Measurements from ENCODE around the gene TEX264.
"Not testable (repeated sequence)": the region's sequence is repeated elsewhere in the genome, so short reads cannot be mapped to it uniquely, and the experiment has no call there.

The TEX264 gene

DNA sequence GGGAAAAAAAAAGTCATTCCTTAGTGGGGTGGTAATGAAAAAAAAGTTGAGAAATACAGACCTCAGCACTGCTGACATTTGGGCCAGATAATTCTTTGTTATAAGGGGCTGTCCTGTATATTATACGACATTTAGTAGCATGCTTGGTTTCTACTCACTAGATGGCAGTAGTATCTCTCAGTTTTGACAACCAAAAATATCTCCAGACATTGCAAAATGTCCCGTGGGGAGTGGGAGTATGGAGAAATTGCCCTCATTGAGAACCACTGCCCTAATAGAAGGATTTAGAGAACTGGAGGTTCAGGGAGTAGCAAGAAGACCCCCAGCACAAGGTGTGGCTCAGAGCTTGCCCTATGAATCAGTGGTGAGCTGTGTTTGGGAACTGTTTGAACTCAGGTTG lies 28.6 kb upstream of the TEX264 start:
- DNase-seq (ENCODE audit: low read depth) = no peak
- no peak overlapping the region for H3K4me3 ChIP-seq (ENCODE audit: low read length)
- peak; percentile 34 for TF ChIP-seq CTCF (conservative IDR thresholded peaks at IDR 0.05; ENCODE audit: low read depth, low read length)

DNA sequence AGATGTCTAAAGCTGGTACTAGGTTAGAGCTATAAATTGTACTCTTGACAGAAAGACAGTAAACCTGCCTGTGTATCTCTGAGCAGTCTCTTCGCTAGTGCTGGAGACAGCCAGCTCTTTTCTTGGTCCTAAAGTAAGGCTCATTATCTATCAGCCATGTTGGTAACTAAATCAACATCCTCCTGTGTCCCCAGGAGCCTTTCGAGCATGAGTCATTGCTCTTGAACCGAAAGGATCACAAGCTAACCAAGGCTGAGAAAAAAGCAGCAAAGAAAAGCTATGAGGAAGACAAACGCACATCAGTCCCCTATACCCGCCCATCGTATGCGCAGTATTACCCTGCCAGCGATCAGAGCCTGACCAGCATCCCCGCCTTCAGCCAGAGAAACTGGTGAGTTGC lies 25.0 kb upstream of the TEX264 start:
- H3K4me3 ChIP-seq (ENCODE audit: low read length) = no peak overlapping the region
- no peak for DNase-seq (ENCODE audit: low read depth)
- TF ChIP-seq CTCF (conservative IDR thresholded peaks at IDR 0.05; ENCODE audit: low read depth, low read length) = no peak

- not testable (repeated sequence) for DNase-seq (ENCODE audit: low read depth); H3K4me3 ChIP-seq (ENCODE audit: low read length)
Observed at GRCh38 chr3:51652103-51652502, 18.9 kb upstream of the TEX264 start.

- H3K4me3 ChIP-seq (ENCODE audit: low read length); DNase-seq (ENCODE audit: low read depth): not testable (repeated sequence)
Observed at GRCh38 chr3:51653409-51653808, 17.6 kb upstream of the TEX264 start.

DNA sequence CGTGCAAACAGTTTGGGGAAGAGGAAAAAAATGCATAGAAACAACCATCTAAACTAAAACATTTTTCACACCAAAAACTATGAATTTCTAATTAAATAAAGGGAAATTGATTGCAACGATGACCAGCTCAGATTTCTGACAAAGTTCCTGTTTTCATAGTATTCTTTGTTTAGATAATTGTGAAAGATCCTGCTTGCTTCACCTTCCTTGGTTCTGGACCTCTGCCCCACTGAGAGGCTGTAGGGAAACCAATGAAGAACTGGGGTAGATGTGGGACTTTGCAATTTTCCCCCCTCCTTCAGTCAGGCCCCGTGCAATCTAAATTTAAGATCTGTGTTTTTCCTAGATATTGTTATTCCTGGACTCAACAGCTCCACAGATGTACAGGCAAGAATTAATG lies 13.8 kb upstream of the TEX264 start:
- no peak for TF ChIP-seq CTCF (conservative IDR thresholded peaks at IDR 0.05; ENCODE audit: low read depth, low read length)
- no peak for DNase-seq (ENCODE audit: low read depth)
- H3K4me3 ChIP-seq (ENCODE audit: low read length) = no peak overlapping the region

DNA sequence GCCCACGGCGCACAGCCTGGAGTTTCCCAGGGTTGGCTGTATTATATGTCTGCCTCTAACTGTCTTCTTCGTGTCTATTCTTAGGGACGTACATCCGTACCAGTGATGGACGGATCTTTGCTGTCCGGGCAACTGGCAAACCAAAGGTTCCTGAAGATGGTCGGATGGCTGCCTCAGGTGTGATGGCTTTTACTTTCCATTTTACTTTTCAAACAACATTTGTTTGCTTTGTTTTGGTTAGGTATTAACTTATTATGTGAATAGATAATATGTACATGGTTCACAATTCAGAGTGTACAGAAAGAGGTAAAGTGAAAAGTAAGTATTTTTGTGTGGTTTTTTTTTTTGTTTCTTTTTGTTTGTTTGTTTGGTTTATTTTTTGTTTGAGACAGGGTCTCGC lies 11.1 kb upstream of the TEX264 start:
- TF ChIP-seq CTCF (conservative IDR thresholded peaks at IDR 0.05; ENCODE audit: low read depth, low read length) = no peak
- DNase-seq (ENCODE audit: low read depth) = no peak
- H3K4me3 ChIP-seq (ENCODE audit: low read length) = no peak overlapping the region

GRCh38 chr3:51662456-51662855 lies 8.6 kb upstream of the TEX264 start:
- no peak overlapping the region for H3K4me3 ChIP-seq (ENCODE audit: low read length)
- TF ChIP-seq CTCF (conservative IDR thresholded peaks at IDR 0.05; ENCODE audit: low read depth, low read length) = no peak
- no peak for DNase-seq (ENCODE audit: low read depth)

DNA sequence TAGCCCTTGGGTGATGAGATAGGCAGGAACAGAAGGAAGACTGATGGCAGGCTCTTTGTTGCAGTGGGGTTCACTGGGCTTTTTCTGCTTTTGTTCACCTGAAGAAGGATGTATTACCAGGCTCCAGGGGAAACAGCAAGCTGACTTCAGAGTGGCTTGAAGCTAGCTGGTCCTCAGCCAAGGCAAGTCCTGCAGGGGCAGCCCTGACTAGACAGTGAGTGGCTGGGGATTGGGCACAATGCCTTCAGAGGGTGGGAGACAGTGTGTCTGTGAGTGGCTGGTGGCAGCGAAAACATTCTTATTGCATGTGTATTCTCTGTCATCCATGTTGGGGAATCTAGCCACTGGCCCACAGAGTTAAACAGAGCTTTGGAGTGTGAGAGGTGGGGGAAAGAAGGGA lies 2.3 kb upstream of the TEX264 start:
- no peak overlapping the region for H3K4me3 ChIP-seq (ENCODE audit: low read length)
- no peak for DNase-seq (ENCODE audit: low read depth)
- no peak for TF ChIP-seq CTCF (conservative IDR thresholded peaks at IDR 0.05; ENCODE audit: low read depth, low read length)
